ENCODE results near the gene MAML3. TPM values are rescaled to one million over a fixed set of nuclear protein-coding genes. Genes with fewer than 3 reads are reported as not detected.

The MAML3 gene
- total RNA-seq, 1 donor from 2014 or later: 4.3 TPM

DNA sequence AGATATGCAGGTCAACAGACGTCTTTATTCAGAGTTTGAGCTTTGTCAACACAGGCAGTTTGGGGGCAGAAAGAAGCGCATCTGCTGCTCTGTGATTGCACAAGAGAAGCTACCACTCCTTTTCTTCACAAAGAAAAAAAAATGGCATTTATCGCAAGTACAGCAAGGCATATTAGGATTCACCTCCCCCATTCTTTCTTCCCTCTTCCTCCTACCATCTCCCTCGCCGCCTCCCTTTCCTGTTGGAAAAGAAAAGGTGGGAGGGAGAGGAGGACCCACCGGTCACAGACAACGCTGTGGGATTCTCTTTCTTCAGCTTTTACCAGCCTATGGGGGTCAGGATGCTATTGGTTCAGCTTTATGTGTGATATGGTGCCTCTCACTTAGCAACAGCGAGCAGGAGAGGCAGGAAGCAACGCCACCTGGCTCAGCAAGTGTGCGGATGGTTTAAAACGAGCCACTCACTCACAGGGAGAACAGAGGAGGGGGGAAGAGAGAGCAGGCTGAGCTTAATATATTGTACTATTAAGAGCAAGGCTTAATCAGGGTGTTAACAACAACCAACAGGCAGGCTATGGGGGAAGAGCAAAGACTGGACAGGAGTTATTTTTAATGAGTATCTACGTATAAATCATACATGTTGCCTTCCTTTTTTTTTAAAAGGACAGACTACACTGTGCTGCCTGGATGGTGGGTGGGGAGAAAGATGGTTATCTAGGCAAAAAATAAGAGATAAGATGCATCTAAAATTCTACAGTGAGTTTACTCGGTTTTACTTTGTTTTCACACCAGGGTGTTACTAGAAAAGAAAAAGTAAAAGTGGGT is 104.7 kb downstream of the MAML3 start:
- intact Hi-C loops (cut with micrococcal nuclease): loop anchor here (1.0 to 2.0 kb wide), 3 partner anchors 23 to 314 kb away; no protein-coding TSS in a partner anchor

DNA sequence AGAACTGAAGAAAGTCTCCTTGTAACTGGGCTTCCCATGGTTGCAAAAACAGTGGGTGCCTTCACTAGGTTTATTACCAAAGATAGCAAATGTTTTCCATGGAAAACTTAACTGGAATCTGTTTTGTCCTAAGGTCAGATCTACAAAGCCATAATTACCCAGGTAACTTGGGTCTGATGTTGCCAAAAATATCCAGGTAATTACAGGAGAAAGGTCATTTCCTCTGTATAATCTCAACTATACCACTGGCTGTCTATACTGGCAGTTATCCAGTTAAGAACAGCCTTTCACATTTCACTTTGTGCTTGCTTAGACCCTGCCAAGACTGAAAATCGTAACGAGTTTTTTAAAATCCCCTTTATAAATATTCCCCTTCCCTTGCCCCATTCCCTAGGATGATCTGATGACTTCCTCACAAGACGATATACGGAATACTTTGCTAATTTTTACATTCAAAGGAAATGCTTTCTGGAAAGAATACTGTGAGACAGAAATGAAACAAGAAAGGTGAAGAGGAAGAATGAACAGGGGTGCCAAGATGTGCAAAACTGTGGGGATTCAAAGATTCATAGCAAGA is 105.5 kb downstream of the MAML3 start:
- intact Hi-C loops (cut with micrococcal nuclease): loop anchor here (2.0 kb wide), 1 partner anchor 314 kb away; no protein-coding TSS in a partner anchor

DNA sequence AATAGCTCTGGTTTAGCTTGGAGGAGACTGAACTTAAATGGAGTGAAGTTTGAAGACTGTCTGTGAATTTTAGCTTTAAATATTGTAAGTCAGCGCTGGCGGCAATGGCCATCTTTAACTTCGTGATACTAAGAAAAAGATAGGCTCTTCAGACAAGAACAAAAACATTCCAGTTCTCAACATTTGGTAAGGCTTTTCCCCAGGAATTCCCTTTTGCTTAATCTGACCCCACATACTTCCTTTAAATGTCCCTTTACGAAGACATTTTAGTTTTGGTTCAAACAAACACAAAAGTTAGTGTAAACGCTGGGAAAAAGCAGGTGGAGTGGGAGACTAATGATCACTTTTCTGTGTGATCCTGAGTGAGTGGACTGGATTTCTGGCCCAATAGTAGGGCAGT is 106.2 kb downstream of the MAML3 start:
- intact Hi-C loops (cut with micrococcal nuclease): loop anchor here (2.0 kb wide), 1 partner anchor 313 kb away; no protein-coding TSS in a partner anchor

- intact Hi-C loops (cut with micrococcal nuclease): no loop called here
These were observed 106.9 kb downstream of the MAML3 start for GRCh38 chr4:140047017-140047640.

DNA sequence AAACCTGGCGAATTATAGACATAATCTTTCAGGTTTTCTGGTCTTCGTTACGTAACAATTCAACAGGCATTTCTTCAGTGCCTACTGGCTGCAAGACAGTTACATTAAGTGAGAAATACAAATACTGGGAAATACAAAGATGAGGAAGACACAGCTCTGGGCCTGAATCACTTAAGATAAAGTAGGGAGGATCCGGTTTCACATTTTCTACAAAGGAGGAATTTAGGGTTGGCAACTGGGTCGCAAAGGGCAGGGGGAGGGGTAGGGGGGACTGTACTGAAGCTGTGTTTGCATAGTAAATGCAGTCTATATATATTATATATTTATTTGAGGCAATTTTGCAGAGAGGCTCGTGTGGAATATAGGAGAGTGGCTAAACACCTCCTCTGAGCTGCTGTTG is 107.4 kb downstream of the MAML3 start:
- intact Hi-C loops (cut with micrococcal nuclease): no loop called here

DNA sequence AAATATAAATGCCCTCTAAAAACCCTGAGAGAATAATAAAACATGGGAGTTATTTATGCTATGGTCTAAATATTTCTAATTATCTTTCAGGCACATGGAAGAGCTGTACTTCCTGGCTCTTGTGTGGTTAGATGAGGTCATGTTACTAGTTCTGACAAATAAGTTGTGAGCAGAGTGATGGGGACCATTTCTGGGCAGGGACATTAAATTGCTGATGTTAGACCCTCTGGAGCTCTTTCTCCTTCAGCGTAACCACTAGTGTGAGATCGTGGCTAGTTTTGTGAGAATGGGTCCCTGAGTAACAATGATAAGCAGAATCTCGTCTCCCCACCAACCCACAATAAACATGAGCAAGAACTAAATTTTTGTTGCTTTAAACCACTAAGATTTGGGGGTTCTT is 108.0 kb downstream of the MAML3 start:
- intact Hi-C loops (cut with micrococcal nuclease): no loop called here

- intact Hi-C loops (cut with micrococcal nuclease): no loop called here
These were observed 109.6 kb downstream of the MAML3 start for GRCh38 chr4:140044337-140044902.

DNA sequence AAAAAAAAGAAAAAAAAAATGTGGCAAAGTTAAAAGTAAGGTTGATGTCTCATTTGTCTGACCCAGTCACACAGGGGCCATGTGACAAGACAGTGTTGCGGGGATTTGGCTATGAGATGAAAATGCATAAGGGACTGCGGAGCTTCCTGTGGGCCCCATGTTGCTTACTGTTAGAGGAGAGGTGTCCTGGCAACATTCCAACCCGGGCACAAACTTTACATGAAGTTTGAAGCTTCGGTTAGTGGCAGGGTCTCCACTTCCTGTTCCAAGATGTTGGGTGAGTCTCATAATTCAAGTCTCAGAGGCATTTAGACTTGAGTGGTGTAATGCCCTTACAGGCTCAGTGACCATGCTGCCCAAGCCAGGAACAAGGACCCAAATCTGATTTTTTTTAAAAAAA is 111.3 kb downstream of the MAML3 start:
- intact Hi-C loops (cut with micrococcal nuclease): no loop called here

DNA sequence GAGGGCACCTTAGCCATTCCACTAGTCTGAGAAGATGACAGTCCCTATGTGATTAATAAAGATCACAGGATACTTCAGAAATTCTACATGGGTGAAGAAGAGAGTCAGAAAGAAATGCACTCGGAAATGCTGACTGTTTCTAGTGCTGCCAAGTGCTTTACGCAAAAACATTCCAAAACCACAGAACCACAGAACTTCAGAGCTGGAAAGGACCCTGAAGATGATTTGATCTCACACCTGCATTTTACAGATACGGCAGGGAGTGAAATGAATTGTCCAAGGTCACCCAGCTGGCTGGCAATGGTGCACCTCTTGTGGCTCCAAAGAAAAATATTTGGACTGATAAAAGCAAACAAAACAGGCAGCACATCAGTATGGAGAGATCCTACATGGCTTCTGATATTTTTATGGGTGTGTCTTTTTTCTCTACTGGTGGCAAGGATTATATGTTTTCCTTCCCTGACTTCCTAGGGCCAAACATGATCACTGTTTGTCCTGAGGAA is 115.9 kb downstream of the MAML3 start:
- intact Hi-C loops (cut with micrococcal nuclease): no loop called here

DNA sequence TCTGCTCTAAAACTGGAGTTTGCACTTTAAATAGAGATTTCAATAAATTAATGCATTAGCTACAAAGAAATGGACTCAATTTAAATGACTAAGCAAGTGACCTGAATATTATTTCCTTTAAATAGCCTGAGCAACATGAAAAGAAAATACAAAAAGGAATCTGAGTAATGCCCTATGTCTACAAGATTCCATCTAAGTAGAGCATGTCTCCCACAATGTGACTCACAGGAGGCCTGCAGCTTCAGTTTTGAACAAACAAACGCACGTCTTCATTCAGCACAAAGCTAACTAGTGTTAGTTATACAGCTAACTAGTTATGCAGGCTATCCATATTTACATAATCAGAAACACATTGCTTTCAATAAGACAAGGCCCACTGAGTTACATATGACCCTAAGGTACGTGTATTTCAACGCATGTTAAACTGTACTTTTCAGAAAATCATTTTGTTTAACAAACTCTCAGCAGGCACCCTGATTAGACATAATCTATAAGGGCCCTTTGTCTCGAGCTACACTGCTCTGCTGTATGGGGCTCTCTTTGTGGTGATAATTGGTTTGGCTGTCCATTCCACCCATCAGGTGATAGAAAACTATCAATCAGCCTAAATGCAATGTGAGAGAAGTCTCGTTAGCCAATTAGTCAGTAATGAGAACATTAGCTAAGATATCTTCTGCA is 116.5 kb downstream of the MAML3 start:
- intact Hi-C loops (cut with micrococcal nuclease): no loop called here

DNA sequence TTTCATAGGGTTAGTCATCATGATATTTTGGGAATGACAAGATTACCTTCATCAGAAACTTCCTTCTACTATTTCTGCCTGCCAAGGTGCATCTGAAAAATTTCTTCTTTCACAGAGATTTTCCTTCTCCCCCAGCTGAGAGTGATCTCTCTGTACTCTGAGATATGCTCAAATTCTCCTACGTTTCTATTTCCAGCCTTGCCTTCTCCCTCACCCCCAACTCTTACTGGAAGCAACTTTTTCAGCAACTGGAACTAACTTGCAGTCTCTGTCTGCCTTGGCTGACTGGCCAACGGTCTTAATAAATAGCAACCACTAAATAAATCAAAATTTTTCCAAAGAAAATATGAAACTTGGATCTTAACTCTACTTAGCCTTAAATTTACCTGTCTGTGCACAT is 122.3 kb downstream of the MAML3 start:
- intact Hi-C loops (cut with micrococcal nuclease): no loop called here

DNA sequence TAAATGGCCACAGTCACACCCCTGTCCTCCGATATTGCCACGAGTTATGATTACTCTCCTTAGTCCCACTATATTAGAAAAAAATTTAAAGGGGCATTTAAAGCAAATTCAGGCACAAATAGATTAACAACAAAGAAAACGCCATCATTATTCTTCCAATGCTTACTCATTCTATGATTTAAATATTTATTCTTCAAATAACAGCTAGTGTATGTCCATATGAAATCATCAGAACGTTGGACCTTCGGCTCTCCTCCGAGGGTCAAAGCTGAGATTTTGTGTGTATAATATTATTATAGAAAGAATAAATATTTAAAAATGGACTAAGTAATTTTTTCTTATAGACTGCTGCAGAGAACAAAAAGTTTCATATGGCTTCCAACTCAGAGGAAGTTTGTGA is 122.9 kb downstream of the MAML3 start:
- intact Hi-C loops (cut with micrococcal nuclease): no loop called here

DNA sequence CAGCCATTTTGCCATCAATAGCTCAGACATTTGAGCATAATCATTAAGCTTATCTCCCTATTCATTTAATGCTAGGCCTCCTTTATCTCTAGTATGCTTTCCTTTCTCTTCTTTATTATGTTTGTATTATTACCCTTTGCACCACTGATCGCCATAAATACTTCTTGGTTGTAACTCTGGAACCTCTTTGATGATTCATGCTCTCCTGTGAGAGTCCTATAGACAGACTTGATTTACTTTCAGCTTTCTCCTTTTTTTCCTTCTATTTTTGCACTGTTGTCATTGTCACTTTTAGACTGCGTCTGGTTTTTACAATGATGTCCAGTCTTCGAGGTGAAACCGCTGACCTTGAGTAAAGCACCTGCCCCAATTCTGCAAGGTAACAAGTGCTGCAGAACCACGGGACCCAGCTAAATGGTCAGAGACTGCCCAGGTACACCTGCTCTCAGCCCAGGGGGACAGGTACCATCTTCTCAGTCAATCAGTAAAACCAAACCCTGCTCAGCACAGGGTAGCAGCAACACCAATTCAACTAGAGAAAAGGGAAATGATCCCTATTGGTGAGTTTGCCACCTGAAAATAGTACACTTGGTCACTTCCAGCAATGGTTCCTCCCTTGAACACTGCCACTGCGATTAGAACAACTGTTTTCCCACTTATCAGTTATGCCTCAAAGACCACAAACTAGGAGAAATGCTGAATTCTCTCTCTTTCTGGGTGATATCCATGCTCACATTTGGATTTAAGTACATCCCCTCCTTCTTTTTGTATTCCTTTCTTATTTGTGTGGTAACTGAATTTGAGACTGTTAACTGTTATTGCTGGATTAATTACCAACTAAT is 125.1 kb downstream of the MAML3 start:
- intact Hi-C loops (cut with micrococcal nuclease): no loop called here

DNA sequence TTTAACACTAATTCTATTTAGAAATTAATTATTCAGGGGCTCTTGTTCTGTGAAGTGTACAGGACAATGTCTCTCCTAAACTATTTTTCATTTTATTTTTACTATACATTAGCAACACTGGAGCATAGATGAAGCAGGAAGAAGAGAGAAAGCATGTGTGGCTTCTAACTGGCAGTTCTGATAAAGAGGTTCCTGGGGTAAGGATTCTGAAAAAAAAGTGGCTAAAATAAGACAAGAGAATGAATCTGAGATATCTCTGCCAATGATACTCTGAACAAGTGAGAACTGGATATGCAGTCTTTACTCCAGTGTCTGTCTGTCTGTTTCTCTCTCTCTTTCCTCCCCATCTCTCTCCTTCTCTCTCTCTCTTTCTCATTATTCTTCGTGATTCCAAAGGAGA is 125.9 kb downstream of the MAML3 start:
- intact Hi-C loops (cut with micrococcal nuclease): no loop called here

- intact Hi-C loops (cut with micrococcal nuclease): no loop called here
These were observed 126.9 kb downstream of the MAML3 start for GRCh38 chr4:140027101-140027500.

- intact Hi-C loops (cut with micrococcal nuclease): no loop called here
These were observed 128.5 kb downstream of the MAML3 start for GRCh38 chr4:140025470-140025869.

DNA sequence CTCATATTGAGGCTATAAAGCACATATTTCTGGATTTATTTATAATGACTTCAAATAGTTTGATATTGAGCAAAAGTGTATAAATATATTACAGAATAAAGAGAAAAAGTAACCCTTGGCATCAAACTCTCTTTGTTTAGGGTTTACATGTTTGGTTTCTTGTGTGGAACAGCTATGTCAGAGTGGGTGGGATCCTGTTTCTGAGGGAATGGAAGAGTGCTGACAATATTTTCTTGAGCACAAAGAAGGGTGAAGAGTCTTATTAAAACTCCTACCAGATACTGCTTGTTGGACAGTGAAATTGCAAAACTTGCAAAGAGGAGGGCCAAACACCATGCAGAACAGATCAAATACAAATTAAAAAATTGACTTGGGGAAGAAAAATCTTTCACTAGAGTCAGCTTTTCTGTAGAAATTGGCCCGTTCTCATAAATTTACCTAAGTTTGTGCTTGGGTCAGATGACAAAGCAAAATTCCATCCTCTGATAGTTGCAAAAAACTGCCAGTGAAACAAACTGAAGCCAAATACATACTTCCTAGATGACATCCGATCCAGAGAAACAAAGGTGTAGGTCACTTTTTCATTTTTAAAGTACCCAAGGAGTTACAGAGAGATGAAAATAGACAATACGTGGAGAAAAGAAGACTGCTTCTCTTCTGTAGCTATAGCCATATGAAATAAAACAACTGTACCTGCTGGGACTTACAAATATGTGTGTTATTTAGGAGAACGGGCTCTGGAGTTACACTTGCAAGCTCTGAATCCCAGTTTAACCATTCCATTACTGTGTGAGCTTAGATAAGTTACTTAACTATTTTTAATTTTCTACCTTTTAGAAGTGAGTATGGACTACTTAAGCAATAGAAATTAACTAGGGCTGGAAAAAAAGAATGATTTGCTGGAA is 133.3 kb downstream of the MAML3 start:
- intact Hi-C loops (cut with micrococcal nuclease): no loop called here

DNA sequence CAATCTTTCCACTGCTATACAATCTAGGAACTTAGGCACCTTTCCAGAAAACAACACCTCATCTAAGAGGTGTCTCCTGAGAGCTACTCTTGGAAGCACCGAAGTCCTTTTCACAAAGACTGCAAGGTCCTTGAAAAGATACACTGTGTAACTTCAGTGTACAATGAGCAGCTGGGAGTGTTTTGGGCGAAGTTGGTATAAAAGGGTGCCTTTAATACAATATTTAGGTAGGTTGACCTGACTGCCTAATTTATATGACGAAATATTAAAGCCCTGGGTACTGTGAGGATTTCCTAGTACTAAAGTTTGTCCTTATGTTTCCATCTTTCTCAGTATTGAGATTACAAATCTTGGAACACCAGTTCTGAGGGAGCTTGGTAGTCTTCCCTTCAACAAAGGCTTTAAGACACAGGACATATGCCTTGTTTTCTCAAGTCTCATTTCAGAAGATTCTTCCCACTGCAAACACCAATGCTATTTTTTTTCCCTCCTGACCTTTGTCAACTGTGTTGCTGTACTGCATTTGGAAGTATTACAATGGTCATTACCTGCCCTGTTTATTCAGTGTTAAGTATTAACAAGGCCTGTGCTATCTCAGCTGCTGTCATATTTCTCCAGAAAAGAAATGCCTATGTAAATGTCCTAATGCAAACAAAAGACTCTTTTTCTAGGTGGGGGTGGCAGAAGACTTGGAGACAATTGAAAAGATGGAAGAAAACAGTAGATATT is 134.2 kb downstream of the MAML3 start:
- intact Hi-C loops (cut with micrococcal nuclease): no loop called here
